Stimulated activated CD8-positive, alpha-beta memory T cell treated with anti-CD3 and anti-CD28 coated beads, Interleukin-15, amount 100 ng/mL, for 48 hours (primary cell): ENCODE results near the gene IFT74.
"Not testable (repeated sequence)": the region's sequence is repeated elsewhere in the genome, so short reads cannot be mapped to it uniquely, and the experiment has no call there.

Experiments
- DNase-seq, 2 donors: peaks; one replicate each; pipeline ENCODE4 v3.0.0-alpha.2; 2020; ENCODE audit warnings: low read depth in 2 of 2

Gene IFT74

DNA sequence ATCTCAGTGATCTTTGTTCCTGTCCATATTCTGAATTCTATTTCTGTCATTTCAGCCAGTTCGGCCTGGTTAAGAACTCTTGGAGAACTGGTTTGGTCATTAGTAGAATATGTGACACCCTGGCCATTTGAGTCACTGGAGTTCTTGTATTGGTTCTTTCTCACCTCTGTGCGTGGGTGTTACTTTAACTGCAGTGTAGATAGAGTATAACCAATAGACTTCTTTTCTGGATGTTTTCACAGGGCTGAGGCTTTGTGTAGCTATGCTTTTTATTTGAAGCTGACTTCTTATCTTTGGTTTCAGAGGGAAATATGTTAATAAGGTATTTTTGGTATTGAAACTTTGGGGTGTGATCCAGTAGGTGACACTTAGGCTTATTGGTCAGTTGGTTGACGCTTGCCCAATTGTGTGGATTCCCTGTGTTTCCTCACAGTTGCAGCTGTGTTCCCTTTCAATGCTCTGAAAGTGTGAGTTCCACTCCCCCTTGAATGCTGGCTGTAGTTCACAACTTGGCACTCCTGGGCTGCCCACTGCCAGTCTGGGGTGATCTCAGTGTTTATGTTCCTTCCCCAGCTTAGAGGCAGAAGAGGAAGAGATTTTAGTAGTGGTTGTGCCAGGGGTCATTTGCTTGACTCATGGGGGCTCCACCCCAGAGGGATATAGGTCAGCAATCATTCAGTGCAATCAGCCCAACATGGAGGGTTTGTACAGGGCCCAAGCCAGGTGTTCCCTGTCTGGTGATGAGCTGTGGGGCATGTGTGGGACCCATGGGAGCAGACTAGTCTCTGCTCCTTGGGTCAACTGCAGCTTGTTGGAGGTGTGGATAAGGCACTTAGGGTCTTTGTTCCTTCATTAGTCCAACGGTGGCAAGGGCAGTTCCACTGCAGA, 117.9 kb downstream of the IFT74 start:
- DNase-seq = no peak

DNA sequence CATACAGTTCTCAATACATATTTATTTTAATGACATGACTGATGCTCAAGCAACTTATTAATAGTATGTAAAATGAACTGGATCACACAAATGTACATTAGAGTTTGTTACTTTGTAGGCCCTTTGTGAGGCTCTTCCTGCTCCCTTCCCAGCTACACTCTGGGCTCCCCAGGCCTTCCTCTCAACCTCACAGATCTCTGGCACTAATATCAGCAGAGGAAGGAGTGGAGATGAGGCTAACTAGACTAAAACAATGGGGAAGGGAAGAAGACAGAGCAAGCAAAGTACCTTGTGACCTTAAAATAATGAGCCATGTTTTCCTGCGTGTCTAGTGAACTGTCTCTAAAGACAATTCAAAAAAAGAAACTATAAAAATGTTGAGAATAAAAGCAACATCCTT, 122.5 kb downstream of the IFT74 start:
- no peak for DNase-seq

DNA sequence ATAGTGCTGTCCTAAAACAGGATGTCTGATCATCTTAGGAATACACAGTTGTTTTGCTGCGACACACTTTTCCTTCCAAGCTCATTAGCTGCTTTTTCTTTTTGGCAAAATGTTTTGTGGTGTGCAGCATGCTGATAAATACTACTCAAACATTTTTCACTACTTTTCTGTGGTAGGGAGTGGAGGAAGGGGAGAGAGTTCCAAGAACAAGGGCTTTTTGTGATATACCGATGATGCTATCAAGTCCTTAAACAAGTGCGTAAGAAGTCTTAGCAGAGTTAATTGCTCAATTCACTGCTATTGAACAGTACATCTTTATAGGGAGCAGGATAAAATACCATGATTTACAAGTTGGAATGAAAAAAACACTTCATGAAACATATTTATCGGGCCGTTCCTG, 129.2 kb downstream of the IFT74 start:
- no peak for DNase-seq

DNA sequence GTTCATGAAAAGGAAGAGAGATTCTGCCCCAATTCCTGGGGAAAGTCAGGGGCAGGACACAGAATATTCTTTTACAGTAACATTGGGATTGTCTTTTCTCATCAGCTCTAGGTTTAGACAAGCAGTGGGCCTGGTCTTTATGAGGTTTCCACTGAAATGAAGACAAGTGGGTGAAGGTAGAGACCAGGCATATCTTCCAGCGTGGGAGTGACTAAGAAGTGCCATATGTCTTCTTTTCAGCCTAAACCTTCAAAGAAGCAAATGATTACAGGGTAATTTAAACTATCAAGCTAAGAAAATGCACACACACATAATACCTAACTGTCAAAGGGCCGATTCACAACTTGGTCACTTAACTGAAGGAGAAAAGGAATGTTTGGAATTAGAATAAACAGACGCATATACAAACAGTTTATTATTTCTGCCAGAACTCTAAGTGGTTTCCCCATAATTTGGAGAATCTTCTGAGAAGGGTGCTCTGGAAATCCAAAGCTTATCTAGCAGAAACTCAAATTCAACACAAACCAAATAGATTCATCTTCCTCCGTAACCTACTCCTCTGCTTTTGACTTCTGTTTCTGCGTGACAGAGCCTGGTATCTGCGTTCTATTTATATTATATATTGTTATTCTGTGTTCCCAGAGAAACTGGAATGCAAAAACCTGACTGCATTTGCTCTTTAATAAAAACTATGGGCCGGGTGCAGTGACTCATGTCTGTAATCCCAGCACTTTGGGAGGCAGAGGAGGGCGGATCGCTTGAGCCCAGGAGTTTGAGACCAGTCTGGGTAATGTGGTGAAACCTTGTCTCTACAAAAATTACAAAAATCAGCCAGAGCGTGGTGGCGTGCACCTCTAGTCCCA, 130.8 kb downstream of the IFT74 start:
- no peak for DNase-seq

DNA sequence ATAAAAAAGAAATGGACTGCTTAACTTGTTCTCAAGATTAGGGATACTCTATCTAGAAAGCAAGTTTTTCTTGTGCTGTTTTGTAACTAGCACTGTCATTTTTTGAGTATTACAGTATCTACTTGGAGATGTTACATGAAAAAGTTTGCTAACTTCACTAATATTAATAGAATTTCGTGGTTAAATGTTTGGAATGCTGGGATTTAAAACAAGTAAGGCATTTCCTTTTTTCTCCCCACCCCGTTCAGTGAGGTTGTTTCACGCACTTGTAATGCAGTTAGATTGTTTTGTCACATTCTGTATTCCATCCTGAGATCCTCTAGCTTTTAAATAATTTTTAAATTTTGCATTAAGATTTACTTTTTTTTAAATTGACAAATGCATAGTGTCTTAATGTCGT, 132.8 kb downstream of the IFT74 start:
- no peak for DNase-seq

DNA sequence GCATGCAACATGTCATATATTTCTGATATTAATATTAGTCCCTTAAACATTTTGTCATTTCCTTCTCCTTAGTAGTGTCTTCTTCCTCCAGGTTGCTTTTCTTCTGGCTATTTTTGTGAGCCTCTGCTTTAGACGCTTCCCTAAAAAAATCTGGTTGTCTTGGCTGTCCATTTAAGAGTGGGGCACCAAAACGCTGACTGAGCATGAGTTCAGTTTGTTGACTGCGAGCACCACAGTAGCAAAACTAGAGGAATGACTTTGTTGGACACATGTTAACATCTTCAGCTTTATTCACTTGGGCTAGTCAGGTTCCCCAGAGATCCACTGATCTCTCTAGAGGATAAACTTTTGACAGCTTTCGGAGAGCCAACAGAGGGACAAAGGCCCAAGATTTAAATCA, 133.5 kb downstream of the IFT74 start:
- DNase-seq = no peak

DNA sequence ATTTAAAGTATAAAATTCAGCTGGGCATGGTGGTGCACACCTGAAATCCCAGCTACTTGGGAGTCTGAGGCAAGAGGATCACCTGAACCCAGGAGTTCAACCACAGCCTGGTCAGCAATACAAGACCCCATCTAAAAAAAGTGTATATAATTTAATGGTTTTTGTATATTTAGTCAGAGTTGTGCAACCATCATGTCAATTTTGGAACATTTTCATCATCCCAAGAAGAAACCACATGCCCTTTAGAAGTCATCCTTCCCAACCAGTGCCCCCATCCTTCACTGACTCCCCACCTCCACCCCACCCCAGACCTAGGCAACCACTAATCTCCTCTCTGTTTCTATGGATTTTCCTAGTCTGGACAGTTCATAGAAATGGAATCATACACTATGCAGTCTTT, 134.0 kb downstream of the IFT74 start:
- DNase-seq = no peak

DNA sequence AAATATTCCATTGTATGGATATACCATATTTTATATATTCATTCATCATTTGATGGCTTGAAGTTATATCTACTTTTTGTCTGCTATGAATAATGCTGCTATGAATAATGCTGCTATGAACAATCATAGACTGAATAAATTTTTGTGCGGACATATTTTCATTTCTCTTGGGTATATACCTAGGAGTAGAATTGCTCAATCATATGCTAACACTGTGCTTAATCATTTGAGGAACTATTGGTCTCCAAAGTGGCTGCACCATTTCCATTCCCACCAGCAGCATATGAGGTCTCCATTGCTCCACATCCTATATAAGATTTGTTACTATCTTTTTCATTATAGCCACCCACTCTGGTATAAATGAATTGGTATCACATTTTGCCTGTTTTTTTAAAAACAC, 134.5 kb downstream of the IFT74 start:
- no peak for DNase-seq

DNA sequence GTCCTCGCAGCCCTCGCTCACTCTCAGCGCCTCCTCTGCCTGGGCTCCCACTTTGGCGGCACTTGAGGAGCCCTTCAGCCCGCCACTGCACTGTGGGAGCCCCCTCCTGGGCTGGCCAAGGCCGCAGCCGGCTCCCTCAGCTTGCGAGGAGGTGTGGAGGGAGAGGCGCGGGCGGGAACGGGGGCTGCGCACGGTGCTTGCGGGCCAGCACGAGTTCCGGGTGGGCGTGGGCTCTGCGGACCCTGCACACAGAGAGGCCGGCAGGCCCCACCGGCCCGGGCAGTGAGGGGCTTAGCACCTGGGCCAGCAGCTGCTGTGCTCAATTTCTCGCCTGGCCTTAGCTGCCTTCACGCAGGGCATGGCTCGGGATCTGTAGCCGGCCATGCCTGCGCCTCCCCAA, 136.3 kb downstream of the IFT74 start:
- not testable (repeated sequence) for DNase-seq

DNA sequence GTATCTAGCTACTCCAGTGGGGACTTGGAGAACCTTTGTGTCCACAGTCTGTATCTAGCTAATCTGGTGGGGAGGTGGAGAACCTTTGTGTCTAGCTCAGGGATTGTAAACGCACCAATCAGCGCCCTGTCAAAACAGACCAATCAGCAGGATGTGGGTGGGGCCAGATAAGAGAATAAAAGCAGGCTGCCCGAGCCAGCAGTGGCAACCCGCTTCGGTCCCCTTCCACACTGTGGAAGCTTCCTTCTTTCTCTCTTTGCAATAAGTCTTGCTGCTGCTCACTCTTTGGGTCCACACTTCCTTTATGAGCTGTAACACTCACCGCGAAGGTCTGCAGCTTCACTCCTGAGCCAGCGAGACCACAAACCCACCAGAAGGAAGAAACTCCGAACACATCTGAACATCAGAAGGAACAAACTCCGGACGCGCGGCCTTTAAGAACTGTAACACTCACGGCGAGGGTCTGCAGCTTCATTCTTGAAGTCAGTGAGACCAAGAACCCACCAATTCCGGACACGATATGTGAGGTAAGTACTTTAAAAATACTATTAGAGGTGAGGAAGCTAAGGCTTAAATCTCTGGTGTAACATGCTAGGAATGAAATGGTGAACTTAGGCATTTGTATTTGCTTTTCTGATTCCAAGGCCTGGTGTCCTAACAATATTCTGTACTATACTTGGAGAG, 137.3 kb downstream of the IFT74 start:
- not testable (repeated sequence) for DNase-seq

DNA sequence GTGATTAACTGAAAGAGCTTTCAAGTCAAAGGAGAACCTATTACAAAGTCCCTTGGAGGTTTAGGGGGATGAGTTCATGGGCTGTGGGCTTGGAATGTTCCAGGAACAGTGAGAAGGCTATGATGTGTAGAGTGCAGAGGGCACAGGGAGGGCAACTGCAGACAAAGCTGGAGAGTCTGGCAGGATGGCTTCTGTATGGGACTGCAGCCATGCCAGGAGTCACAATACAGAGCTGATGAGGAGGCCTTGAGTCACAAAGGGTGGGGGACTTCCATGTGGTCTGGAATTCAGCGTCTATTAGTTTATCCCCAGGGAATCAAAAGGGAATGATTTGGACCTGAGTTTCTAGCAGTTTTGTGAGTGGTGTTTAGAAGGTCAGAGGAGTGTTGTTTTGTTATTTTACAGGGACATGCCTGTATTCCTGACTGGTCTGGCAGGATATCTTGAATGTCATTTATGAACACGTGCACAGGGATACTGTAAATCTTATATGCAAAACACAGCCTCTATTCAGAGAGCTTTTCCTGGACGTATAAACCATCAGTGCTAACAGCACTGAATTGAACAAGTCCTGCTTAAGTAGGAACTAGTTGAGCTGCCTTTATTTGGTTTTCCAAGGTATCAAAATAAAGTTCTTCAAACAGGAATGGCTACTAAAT, 138.6 kb downstream of the IFT74 start:
- no peak for DNase-seq

DNA sequence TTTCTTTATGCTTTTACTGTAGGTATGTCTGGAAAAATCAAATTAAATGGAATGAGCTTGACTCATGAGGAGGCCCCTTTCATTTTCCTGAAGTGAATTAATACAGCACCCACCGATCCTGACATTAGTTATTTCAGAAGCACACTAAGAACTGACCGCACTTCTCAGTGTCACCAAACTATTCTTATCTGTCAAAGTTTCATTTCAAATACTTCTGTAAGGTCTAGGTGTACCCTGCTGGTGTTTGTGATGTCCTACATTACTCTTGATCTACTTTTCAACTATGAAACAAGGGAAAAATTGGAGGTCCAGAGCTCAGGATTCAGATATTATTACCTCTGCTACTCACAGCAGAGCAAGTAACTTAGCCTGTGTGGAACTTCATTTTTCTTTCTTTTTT, 151.0 kb downstream of the IFT74 start:
- no peak for DNase-seq

DNA sequence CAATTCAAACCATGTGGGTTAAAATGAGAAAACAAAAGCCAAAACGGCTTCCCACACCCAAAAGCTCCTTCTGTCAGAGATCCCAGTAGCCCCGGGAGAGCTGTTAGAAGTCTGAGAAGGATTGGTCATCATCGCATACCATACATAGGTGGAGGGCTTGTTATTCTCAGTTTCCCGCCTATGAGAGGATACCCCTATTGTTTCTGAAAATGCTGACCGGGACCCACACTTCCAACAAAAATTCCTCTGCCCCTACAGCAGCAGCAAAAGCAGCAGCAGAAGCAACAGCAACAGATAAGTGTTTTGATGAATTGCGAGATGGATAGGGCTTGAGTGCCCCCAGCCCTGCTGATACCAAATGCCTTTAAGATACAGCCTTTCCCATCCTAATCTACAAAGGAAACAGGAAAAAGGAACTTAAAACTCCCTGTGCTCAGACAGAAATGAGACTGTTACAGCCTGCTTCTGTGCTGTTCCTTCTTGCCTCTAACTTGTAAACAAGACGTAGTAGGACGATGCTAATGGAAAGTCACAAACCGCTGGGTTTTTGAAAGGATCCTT, 152.8 kb downstream of the IFT74 start, which contains the start of gene TEK:
Gene TEK, plus strand, starts transcription at position 245 of the 561 bp plus-strand sequence. CDS start 366 bp downstream, outside the sequence.
- DNase-seq = no peak

DNA sequence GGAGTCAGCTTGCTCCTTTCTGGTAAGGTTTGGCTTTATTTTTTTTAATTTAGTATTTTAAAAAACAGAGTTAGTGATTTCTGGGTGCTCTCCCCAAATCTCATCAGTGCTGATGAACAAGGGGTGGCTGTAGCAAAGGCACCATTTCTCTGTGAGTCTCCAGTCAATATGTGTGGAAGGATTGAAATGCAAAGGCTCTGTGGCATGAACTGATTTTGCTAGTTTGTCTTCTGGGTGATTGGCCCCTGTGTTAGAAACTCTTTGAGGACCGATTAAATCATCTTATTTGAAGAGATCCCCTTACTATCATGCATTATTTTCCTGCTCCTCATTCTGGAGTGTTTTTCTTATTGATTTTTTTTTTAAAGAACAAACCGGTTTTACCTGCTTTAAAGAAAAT, 153.4 kb downstream of the IFT74 start:
- no peak for DNase-seq

DNA sequence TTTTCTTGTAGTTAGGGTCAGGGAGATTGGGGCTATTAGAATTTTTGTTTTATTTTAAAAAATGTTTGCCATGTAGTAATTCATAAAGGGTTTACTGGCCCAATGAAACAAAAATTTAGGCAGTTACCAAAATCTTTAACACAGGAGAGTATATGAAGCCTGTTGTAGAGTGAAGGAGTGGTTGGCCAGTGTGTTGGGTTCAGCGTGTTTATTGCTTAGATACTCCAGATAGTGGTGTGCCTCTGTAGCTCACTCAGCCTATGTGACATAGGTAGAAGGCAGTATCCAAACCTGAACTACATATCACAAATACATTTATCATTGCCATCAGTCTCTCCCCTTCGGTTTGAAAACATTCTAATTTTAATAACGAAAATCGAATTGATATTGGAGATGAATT, 154.0 kb downstream of the IFT74 start:
- no peak for DNase-seq

DNA sequence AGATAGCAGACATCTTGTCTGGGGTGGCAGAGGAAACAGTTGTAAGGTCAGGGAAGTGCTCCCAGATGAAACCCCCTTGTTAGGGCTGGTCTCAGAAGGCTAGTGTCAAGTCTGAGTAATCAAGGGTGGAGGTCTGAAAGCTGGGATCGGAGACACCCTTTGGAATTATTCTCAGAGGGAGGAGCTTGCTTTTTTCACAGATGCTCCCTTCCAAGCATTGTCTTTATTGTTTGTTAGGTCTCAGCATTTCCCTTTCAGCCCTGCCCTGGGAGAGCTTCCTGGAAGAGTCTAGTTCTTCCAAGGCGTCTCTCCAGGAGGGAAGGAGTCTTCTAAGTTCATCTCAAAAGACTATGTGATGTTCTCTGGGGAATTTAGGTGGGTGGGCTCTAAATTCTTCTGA, 156.0 kb downstream of the IFT74 start:
- DNase-seq = no peak
